Gastrocnemius medialis (tissue), 4 donors: ENCODE data around the gene SLC6A16.

Source experiments
- POLR2A ChIP-seq, 2 donors: fragments of 450-650 bp; IDR thresholded peaks; one replicate each; pipeline ENCODE4 v1.6.1; 2017; ENCODE audit warnings: antibody characterized with exemption in 2 of 2, mild to moderate bottlenecking in 2 of 2, moderate library complexity in 2 of 2
- TF ChIP-seq, protein P1 (sequence below), 5 experiments: fragments of 450-650 bp in 3 of 5; fragments of 200-600 bp in 2 of 5; sonication (generic) in 2 of 5; IDR thresholded peaks in 4 of 5; conservative IDR thresholded peaks in 1 of 5; 1 replicate in 4 of 5; 2 replicates in 1 of 5; pipeline ENCODE4 v1.5.1; 2016 to 2019; ENCODE audit warnings: antibody characterized with exemption in 5 of 5, mild to moderate bottlenecking in 3 of 5, moderate library complexity in 3 of 5

DNA sequence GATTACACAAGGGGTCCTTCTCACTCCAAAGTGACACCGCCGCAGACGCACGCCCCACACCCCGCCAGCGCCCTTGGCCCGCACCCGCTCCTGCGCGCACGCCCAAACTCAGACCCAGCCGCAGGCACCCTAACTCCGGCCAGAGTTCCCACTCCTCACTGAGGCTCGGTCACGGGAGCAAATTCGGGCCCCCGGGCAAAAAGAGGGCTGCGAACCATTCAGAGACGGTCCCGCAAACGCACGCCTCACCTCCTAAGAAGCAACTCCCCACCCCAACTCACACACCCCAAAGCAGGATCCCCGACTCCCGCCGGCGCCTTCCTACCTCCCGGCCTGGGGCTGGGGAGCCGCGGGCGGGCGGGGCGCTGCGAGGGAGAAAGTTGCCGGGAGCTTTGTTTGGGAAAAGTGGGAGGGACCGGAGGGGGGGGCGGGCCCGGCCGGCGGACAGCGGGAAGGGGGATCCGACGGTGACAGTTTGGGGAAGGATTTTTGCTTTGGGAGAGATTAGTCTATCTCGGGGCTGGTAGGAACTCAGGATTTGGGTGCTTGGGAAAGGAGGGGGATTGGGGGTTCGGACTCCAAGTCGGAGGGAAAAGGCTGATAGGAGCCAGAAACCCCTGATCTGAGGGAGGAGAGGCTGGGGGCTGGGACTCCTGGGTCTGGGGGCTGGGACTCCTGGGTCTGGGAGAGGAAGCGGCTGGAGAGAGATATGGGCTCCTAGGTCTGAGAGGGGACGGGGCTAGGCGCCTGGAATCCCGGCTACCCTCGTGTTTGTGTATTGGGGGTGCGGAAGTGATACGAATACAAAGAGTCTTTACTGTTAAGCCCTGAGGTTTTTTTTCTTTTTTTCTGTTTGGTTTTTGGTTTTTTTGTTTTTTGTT lies 37.3 kb upstream of the SLC6A16 start, which contains the start of gene TEAD2:
- TF ChIP-seq, protein P1, sequence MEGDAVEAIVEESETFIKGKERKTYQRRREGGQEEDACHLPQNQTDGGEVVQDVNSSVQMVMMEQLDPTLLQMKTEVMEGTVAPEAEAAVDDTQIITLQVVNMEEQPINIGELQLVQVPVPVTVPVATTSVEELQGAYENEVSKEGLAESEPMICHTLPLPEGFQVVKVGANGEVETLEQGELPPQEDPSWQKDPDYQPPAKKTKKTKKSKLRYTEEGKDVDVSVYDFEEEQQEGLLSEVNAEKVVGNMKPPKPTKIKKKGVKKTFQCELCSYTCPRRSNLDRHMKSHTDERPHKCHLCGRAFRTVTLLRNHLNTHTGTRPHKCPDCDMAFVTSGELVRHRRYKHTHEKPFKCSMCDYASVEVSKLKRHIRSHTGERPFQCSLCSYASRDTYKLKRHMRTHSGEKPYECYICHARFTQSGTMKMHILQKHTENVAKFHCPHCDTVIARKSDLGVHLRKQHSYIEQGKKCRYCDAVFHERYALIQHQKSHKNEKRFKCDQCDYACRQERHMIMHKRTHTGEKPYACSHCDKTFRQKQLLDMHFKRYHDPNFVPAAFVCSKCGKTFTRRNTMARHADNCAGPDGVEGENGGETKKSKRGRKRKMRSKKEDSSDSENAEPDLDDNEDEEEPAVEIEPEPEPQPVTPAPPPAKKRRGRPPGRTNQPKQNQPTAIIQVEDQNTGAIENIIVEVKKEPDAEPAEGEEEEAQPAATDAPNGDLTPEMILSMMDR (IDR thresholded peaks at IDR 0.05 in 4 of 5, conservative IDR thresholded peaks at IDR 0.05 in 1 of 5), result no peak
- peak in 1 of 2 donors; percentile 26 for TF ChIP-seq POLR2A (IDR thresholded peaks at IDR 0.05)
